K562 (cell line): ENCODE data around the gene RIPK4. TPM values are rescaled to one million over a fixed set of nuclear protein-coding genes. Genes with fewer than 3 reads are reported as not detected.
A peak's percentile ranks its signal among the peaks of the same experiment; 100 is the strongest.

Experiments used
- ATAC-seq: fragments of 200-7000 bp; cut with Tn5 transposase; 3 replicates; pipeline ENCODE4 v1.9.1; 2020; ENCODE audit warnings: moderate library complexity
- BruUV-seq: library from RNA; stranded (reverse); fragments of 400-500 nt; replicated peaks from 2 replicates; lab custom pipeline; 2021; lab: Mats Ljungman, UMichigan
- CTCF ChIA-PET: fragments of 300-600 bp; formaldehyde crosslinking; extraction: SDS; loops from one replicate; lab custom pipeline; 2021; ENCODE audit warnings: low intra/inter-chr PET ratio; lab: Yijun Ruan, JAX
- POLR2A ChIA-PET: fragments of 300-600, 350-650 bp; sonication (Branson Sonifier 250); formaldehyde crosslinking; extraction: SDS; loops from one replicate; lab custom pipeline; 2021; ENCODE audit warnings: antibody characterized with exemption, inconsistent platforms; lab: Yijun Ruan, JAX
- DNase-seq, 4 experiments: peaks; one replicate each; pipeline versions ENCODE4 v3.0.0 to v3.0.0-alpha.2; 2011 to 2018; ENCODE audit warnings: low spot score in 3 of 4, mixed read lengths in 3 of 4; ENCODE audit errors: extremely low read depth in 1 of 4
- FAIRE-seq: peaks from 2 replicates; lab custom pipeline; 2011; peaks lifted over from hg19 to GRCh38; lab: Jason Lieb, UNC
- H2AFZ ChIP-seq: 2 replicates; pipeline ENCODE4 v1.6.0; 2011; ENCODE audit warnings: low read depth, low read length, control low read depth, inconsistent platforms
- H3K27ac ChIP-seq: fragments of 200-600 bp; 3 replicates; pipeline ENCODE4 v1.8.0; 2011; ENCODE audit warnings: low read depth, mild to moderate bottlenecking, control low read depth, inconsistent platforms, low read length, moderate library complexity, mixed read lengths; ENCODE audit errors: extremely low read depth
- H3K27me3 ChIP-seq, 2 experiments: fragments of 300-600 bp in 1 of 2; 2 replicates in 1 of 2; 3 replicates in 1 of 2; pipeline versions ENCODE4 v1.6.0 to v1.8.0; 2011; ENCODE audit warnings: inconsistent platforms in 2 of 2, low read length in 2 of 2, mild to moderate bottlenecking in 1 of 2, mixed read lengths in 1 of 2, moderate library complexity in 1 of 2; ENCODE audit not compliant: control insufficient read depth in 2 of 2, insufficient read depth in 2 of 2
- H3K36me3 ChIP-seq: fragments of 300-600 bp; 3 replicates; pipeline ENCODE4 v1.8.0; 2011; ENCODE audit warnings: mild to moderate bottlenecking, low read length, inconsistent platforms; ENCODE audit not compliant: control insufficient read depth, insufficient read depth
- H3K4me1 ChIP-seq, 2 experiments: fragments of 200-600 bp in 1 of 2; replicated peaks in 1 of 2; 2 replicates in 1 of 2; 3 replicates in 1 of 2; pipeline versions ENCODE4 v1.5.1 to v1.8.0; 2011; ENCODE audit warnings: inconsistent platforms in 2 of 2, low read length in 2 of 2, mild to moderate bottlenecking in 1 of 2, mixed read lengths in 1 of 2, moderate library complexity in 1 of 2; ENCODE audit not compliant: control insufficient read depth in 2 of 2, insufficient read depth in 2 of 2
- H3K4me2 ChIP-seq: 2 replicates; pipeline ENCODE4 v1.6.1; 2011; ENCODE audit warnings: low read length, control low read depth, inconsistent platforms, mixed read lengths; ENCODE audit not compliant: insufficient read depth
- H3K4me3 ChIP-seq: fragments of 200-600 bp; sonication (generic), shearing (Covaris generic); 2 replicates; pipeline ENCODE4 v1.5.1; 2016; ENCODE audit warnings: control low read depth, inconsistent platforms
- H3K79me2 ChIP-seq: fragments of 200-600 bp; 3 replicates; pipeline ENCODE4 v1.8.0; 2011; ENCODE audit warnings: low read length, inconsistent platforms; ENCODE audit not compliant: control insufficient read depth, insufficient read depth
- H3K9ac ChIP-seq, 2 experiments: 2 replicates each; pipeline versions ENCODE4 v1.6.0 to v1.6.1; 2011; ENCODE audit warnings: low read depth in 2 of 2, low read length in 2 of 2, control low read depth in 1 of 2, inconsistent platforms in 1 of 2, mild to moderate bottlenecking in 1 of 2, mixed read lengths in 1 of 2; ENCODE audit not compliant: insufficient read depth in 1 of 2
- H3K9me1 ChIP-seq: one replicate; pipeline ENCODE4 v1.6.0; 2011; ENCODE audit warnings: inconsistent platforms, mild to moderate bottlenecking, low read length, moderate library complexity; ENCODE audit not compliant: control insufficient read depth, insufficient read depth
- H3K9me3 ChIP-seq: replicated peaks from 2 replicates; pipeline ENCODE4 v1.5.1; 2011; ENCODE audit warnings: low read depth, low read length, inconsistent platforms; ENCODE audit not compliant: control insufficient read depth, insufficient read depth
- H4K20me1 ChIP-seq: replicated peaks from 2 replicates; pipeline ENCODE4 v1.6.1; 2011; ENCODE audit warnings: low read length, inconsistent platforms, mixed read lengths; ENCODE audit not compliant: control insufficient read depth, insufficient read depth
- ASH1L ChIP-seq: fragments of 450-650 bp; IDR thresholded peaks from 2 replicates; pipeline ENCODE4 v1.6.1; 2018; ENCODE audit warnings: borderline replicate concordance, mild to moderate bottlenecking, low read depth; ENCODE audit not compliant: partially characterized antibody
- IFI16 ChIP-seq: fragments of 250-450 bp; sonication (Bioruptor Pico); IDR thresholded peaks from 2 replicates; pipeline ENCODE4 v2.1.2; 2022; ENCODE audit warnings: mild to moderate bottlenecking, inconsistent platforms
- MAFK ChIP-seq: IDR thresholded peaks from 2 replicates; pipeline ENCODE4 v1.6.1; 2011; ENCODE audit warnings: low read length, improper control_type of control experiment
- NR1H2 ChIP-seq: sonication (generic); formaldehyde crosslinking; IDR thresholded peaks from 2 replicates; pipeline ENCODE4 v1.4.0; 2020; ENCODE audit warnings: mild to moderate bottlenecking, missing genetic modification reagents
- NR2C2 ChIP-seq, 2 experiments: fragments of 200-800 bp in 1 of 2; sonication (Bioruptor generic) in 1 of 2; sonication (generic) in 1 of 2; formaldehyde crosslinking in 1 of 2; IDR thresholded peaks; 2 replicates each; pipeline versions ENCODE4 v1.6.1 to v1.8.0; 2016 to 2022; ENCODE audit warnings: mild to moderate bottlenecking in 1 of 2, missing compliant biosample characterization in 1 of 2, missing genetic modification characterization in 1 of 2, missing genetic modification reagents in 1 of 2
- SRSF1 ChIP-seq: fragments of 200-400 bp; formaldehyde crosslinking; IDR thresholded peaks from 2 replicates; pipeline ENCODE4 v1.6.1; 2017; ENCODE audit warnings: mild to moderate bottlenecking, low read depth, low read length, moderate library complexity
- ZNF197 ChIP-seq: fragments of 200-800 bp; sonication (Bioruptor generic); IDR thresholded peaks from 2 replicates; pipeline ENCODE4 v1.6.1; 2016; ENCODE audit warnings: low read depth, missing genetic modification characterization, missing compliant biosample characterization
- ZNF583 ChIP-seq: fragments of 250-450 bp; sonication (Bioruptor Pico); IDR thresholded peaks from 2 replicates; pipeline ENCODE4 v1.4.0; 2020
- WGBS: fragments of 100-300 bp; shearing (Covaris generic); methylation state at CpG from one replicate; pipeline ENCODE4 v1.1.6; 2016; ENCODE audit warnings: low coverage, mixed read lengths; ENCODE audit not compliant: insufficient coverage; ENCODE audit errors: missing lambda C conversion rate; 5-methylcytosine and 5-hydroxymethylcytosine counted together
- in situ Hi-C: fragments of 300-500 bp; cut with MboI; formaldehyde crosslinking; loops from 4 replicates; pipeline ENCODE4 v1.15.0; 2018; ENCODE audit warnings: inconsistent platforms, mixed read lengths
- intact Hi-C: fragments of 100-400 bp; cut with micrococcal nuclease; formaldehyde crosslinking; loops from 2 replicates; pipeline ENCODE4 v1.14.2; 2022
- polyA plus RNA-seq, 8 experiments: library from polyadenylated mRNA; depleted of rRNA in 4 of 8; stranded (reverse) in 5 of 8; unstranded in 3 of 8; fragments of >200 nt; fragmentation: Nextera tagmentation in 2 of 8; fragmentation: Illumina TruSeq in 1 of 8; extraction: Ambion mirVana in 2 of 8; extraction: Trizol in 1 of 8; gene quantifications; 2 replicates each; pipeline versions ENCODE4 v1.2.1 to v1.2.3, GENCODE V29; 2011 to 2014; ENCODE audit warnings: inconsistent platforms in 1 of 8, missing spikeins in 1 of 8
- total RNA-seq, 7 experiments: library from RNA; depleted of rRNA in 6 of 7; stranded (reverse); fragments of >200 nt in 6 of 7; fragmentation: Illumina TruSeq in 2 of 7; extraction: Trizol in 2 of 7; gene quantifications; 2 replicates each; pipeline versions ENCODE4 v1.2.1 to v1.2.3, GENCODE V29; 2011 to 2021; ENCODE audit warnings: low replicate concordance in 1 of 7
- TF ChIP-seq, protein P1 (sequence below): sonication (generic); formaldehyde crosslinking; IDR thresholded peaks from 2 replicates; pipeline ENCODE4 v1.8.1; 2023; ENCODE audit warnings: mild to moderate bottlenecking, missing genetic modification reagents
- TF ChIP-seq, protein P2 (sequence below), 3 experiments: fragments of 200-800 bp in 1 of 3; sonication (Bioruptor generic) in 1 of 3; sonication (generic) in 1 of 3; formaldehyde crosslinking in 1 of 3; IDR thresholded peaks; 2 replicates each; pipeline versions ENCODE4 v1.6.1 to v1.8.0; 2016 to 2022; ENCODE audit warnings: mild to moderate bottlenecking in 2 of 3, missing compliant biosample characterization in 2 of 3, missing genetic modification characterization in 2 of 3, missing genetic modification reagents in 1 of 3

RIPK4 gene
- total and polyA plus RNA-seq, 9 of the 15 experiments (the other 6 are each of a cell fraction or from before 2014, with no cell fraction given), result not detected

DNA sequence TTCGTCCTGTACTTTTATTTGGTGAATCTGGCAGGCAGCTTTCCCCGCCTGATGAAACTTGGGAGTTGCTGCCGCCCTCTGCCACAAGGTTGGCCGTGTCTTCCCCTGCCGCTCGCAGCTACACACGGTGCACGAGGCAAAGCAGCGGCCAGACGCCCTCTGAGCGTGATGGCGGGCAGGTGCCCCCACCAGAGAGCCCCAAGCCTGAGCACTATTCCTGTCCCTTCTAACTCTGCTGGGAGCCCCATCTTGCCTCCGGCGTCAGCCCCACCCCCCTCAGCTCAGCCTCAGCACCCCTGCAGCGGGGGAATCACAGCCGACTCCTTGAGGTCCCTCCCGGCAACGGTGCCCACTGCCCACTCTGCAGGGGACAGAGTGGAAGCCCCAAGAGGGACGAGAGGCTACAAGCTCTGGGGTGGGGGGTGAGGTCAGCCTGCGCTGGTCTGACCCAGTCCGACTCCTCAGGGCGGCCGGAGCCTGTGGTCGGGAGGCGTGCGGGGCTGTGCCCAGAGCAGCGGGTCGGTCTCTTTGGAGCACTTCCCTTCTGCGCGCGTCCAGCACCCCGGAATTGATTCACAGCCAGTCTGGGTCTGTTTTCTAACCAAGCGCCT, 41.3 kb downstream of the RIPK4 start:
- BruUV-seq, result no TSS peak
- ChIA-PET CTCF (no interaction called here), POLR2A (interaction anchor here (0.5 kb wide), 1 partner anchor 560 kb away, joined by 3 read pairs; no protein-coding TSS in a partner anchor)
- no peak for TF ChIP-seq ASH1L
- no peak for TF ChIP-seq ZNF583
- TF ChIP-seq, protein P1, sequence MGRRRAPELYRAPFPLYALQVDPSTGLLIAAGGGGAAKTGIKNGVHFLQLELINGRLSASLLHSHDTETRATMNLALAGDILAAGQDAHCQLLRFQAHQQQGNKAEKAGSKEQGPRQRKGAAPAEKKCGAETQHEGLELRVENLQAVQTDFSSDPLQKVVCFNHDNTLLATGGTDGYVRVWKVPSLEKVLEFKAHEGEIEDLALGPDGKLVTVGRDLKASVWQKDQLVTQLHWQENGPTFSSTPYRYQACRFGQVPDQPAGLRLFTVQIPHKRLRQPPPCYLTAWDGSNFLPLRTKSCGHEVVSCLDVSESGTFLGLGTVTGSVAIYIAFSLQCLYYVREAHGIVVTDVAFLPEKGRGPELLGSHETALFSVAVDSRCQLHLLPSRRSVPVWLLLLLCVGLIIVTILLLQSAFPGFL (CRISPR knock-in tag), result no peak
- TF ChIP-seq ZNF197 (CRISPR knock-in tag), result no peak
- no peak for TF ChIP-seq IFI16 (CRISPR knock-in tag)
- TF ChIP-seq, protein P2, sequence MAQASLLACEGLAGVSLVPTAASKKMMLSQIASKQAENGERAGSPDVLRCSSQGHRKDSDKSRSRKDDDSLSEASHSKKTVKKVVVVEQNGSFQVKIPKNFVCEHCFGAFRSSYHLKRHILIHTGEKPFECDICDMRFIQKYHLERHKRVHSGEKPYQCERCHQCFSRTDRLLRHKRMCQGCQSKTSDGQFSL (CRISPR knock-in tag; IDR thresholded peaks at IDR 0.05), result no peak
- TF ChIP-seq, protein P2 (tag; IDR thresholded peaks at IDR 0.05), result no peak
- TF ChIP-seq NR1H2, result no peak
- TF ChIP-seq MAFK, result no peak
- TF ChIP-seq NR2C2 (CRISPR knock-in tag; IDR thresholded peaks at IDR 0.05), result no peak
- no peak for TF ChIP-seq NR2C2 (tag; IDR thresholded peaks at IDR 0.05)
- TF ChIP-seq SRSF1, result no peak
- intact Hi-C loops, result no loop called here
- Histone ChIP-seq H3K9me1 (peaks cover 4% of the 10 kb centered on the region), H4K20me1 (peaks cover 19% of the 10 kb centered on the region), H3K4me3 (no peak overlapping the region), H3K27ac (no peak overlapping the region), H2AFZ (no peak overlapping the region), H3K4me1 (peaks cover 0 to 13% of the 10 kb centered on the region in 2 experiments; a peak in 2 of 5 replicates), H3K79me2 (no peaks in the 10 kb centered on the region), H3K27me3 (peaks cover 70% of the 10 kb centered on the region in 2 experiments), H3K9me3 (no peaks in the 10 kb centered on the region), H3K36me3 (no peaks in the 10 kb centered on the region), H3K9ac (no peak overlapping the region), H3K4me2 (no peak overlapping the region)
- under 1% methylated on average over 30 of the region's 33 CpGs for WGBS
- ATAC-seq (peak; percentile 15; the same call in 2 of the 3 replicates), DNase-seq (no peak), FAIRE-seq (no peak)
- in situ Hi-C loops, result no loop called here
